Colonic mucosa (tissue), 4 donors: Measurements from ENCODE around the gene NCAM1. TPM values are rescaled to one million over a fixed set of nuclear protein-coding genes. Genes with fewer than 3 reads are reported as not detected.

Source experiments
- DNase-seq: peaks from one replicate; pipeline ENCODE4 v3.0.0-alpha.2; 2020
- H3K27ac ChIP-seq: fragments of 200-600 bp; one replicate; pipeline ENCODE4 v1.8.0; 2021
- H3K27me3 ChIP-seq: fragments of 200-600 bp; one replicate; pipeline ENCODE4 v1.8.0; 2021
- H3K36me3 ChIP-seq: fragments of 200-600 bp; one replicate; pipeline ENCODE4 v1.8.0; 2021
- H3K4me1 ChIP-seq: fragments of 200-600 bp; one replicate; pipeline ENCODE4 v1.8.0; 2021; ENCODE audit warnings: mild to moderate bottlenecking
- H3K4me3 ChIP-seq: fragments of 200-600 bp; one replicate; pipeline ENCODE4 v1.8.0; 2021
- H3K9ac ChIP-seq, 2 donors: one replicate each; pipeline ENCODE4 v1.7.0; 2013; ENCODE audit warnings: control low read depth in 2 of 2, low read depth in 2 of 2, low read length in 2 of 2
- H3K9me3 ChIP-seq: fragments of 200-600 bp; one replicate; pipeline ENCODE4 v1.8.0; 2021
- intact Hi-C: fragments of 100-400 bp; cut with DNase I; formaldehyde crosslinking; loops from one replicate; pipeline ENCODE4 v1.14.1; 2022
- total RNA-seq, 2 donors: library from RNA; stranded (reverse); fragmentation: NEBNext Ultra II Directional in 1 of 2; extraction: Animal tissue kit (Norgen Biotek cat#: 25700) in 1 of 2; gene quantifications; one replicate each; pipeline ENCODE4 v1.2.1, GENCODE V29; 2021
- TF ChIP-seq, protein P1 (sequence below): fragments of 200-600 bp; IDR thresholded peaks from one replicate; pipeline ENCODE4 v1.8.0; 2022; ENCODE audit warnings: antibody characterized with exemption, mild to moderate bottlenecking
- donor health status: healthy.
- donor health status: DM: no; HTN: no; CAD: no.
- donor health status: DM: no; HTN: no; CAD: no.

The NCAM1 gene
- total RNA-seq, 2 donors from 2014 or later: 2.3 to 10.7 TPM

- Histone ChIP-seq H3K4me1 (no peaks in the 10 kb centered on the region), H3K9ac (no peak overlapping the region), H3K27ac (no peak overlapping the region), H3K9me3 (no peaks in the 10 kb centered on the region), H3K36me3 (no peaks in the 10 kb centered on the region), H3K4me3 (no peak overlapping the region), H3K27me3 (no peaks in the 10 kb centered on the region)
- TF ChIP-seq, protein P1, sequence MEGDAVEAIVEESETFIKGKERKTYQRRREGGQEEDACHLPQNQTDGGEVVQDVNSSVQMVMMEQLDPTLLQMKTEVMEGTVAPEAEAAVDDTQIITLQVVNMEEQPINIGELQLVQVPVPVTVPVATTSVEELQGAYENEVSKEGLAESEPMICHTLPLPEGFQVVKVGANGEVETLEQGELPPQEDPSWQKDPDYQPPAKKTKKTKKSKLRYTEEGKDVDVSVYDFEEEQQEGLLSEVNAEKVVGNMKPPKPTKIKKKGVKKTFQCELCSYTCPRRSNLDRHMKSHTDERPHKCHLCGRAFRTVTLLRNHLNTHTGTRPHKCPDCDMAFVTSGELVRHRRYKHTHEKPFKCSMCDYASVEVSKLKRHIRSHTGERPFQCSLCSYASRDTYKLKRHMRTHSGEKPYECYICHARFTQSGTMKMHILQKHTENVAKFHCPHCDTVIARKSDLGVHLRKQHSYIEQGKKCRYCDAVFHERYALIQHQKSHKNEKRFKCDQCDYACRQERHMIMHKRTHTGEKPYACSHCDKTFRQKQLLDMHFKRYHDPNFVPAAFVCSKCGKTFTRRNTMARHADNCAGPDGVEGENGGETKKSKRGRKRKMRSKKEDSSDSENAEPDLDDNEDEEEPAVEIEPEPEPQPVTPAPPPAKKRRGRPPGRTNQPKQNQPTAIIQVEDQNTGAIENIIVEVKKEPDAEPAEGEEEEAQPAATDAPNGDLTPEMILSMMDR: no peak
- DNase-seq: no peak
- intact Hi-C loops: no loop called here
Observed at GRCh38 chr11:113161711-113162591, 200.7 kb downstream of the NCAM1 start.

- TF ChIP-seq, protein P1: no peak
- H3K36me3 ChIP-seq: no peaks in the 10 kb centered on the region
- no peaks in the 10 kb centered on the region for H3K4me1 ChIP-seq
- no peak overlapping the region for H3K4me3 ChIP-seq
- intact Hi-C loops: no loop called here
- H3K9me3 ChIP-seq: no peaks in the 10 kb centered on the region
- no peaks in the 10 kb centered on the region for H3K27me3 ChIP-seq
- no peak overlapping the region for H3K27ac ChIP-seq
- DNase-seq: no peak
- H3K9ac ChIP-seq: no peak overlapping the region
Observed at GRCh38 chr11:113162592-113162962, 201.4 kb downstream of the NCAM1 start.

- Histone ChIP-seq H3K36me3 (no peaks in the 10 kb centered on the region), H3K4me1 (no peaks in the 10 kb centered on the region), H3K4me3 (no peak overlapping the region), H3K27me3 (no peaks in the 10 kb centered on the region), H3K9me3 (no peaks in the 10 kb centered on the region), H3K27ac (no peak overlapping the region), H3K9ac (no peak overlapping the region)
- DNase-seq: no peak
- intact Hi-C loops: no loop called here
- TF ChIP-seq, protein P1: no peak
Observed at GRCh38 chr11:113163291-113164030, 202.2 kb downstream of the NCAM1 start.

- intact Hi-C loops: no loop called here
Observed at GRCh38 chr11:113166280-113166679, 205.1 kb downstream of the NCAM1 start.

GRCh38 chr11:113167599-113167998 lies 206.4 kb downstream of the NCAM1 start:
- Histone ChIP-seq H3K4me1 (no peaks in the 10 kb centered on the region), H3K27me3 (no peaks in the 10 kb centered on the region), H3K9me3 (no peaks in the 10 kb centered on the region), H3K36me3 (no peaks in the 10 kb centered on the region), H3K9ac (no peak overlapping the region), H3K4me3 (no peak overlapping the region), H3K27ac (no peak overlapping the region)
- intact Hi-C loops: no loop called here
- DNase-seq: no peak
- TF ChIP-seq, protein P1: no peak

More at GRCh38 chr11:113166280-113166679, 205.1 kb downstream of the NCAM1 start:
- DNase-seq: no peak
- TF ChIP-seq, protein P1: no peak
- Histone ChIP-seq H3K9ac (no peak overlapping the region), H3K27ac (no peak overlapping the region), H3K4me1 (no peaks in the 10 kb centered on the region), H3K4me3 (no peak overlapping the region), H3K36me3 (no peaks in the 10 kb centered on the region), H3K9me3 (no peaks in the 10 kb centered on the region), H3K27me3 (no peaks in the 10 kb centered on the region)
